ENCODE results near the gene MRTO4. TPM values are rescaled to one million over a fixed set of nuclear protein-coding genes. Genes with fewer than 3 reads are reported as not detected.

The MRTO4 gene
- total RNA-seq, 1 experiment from 2014 or later: 90.1 TPM

- peak overlapping the region; percentile 81 to 90 for H3K4me3 ChIP-seq (ENCODE audit: low read depth in 2 of 2, low read length in 2 of 2)
- in situ Hi-C loops (cut with HindIII; ENCODE audit: low pct_unique_long_range_greater_than_20kb, low sequenced_read_pairs): no loop called here
- no peaks in the 10 kb centered on the region for H3K9me3 ChIP-seq (ENCODE audit: control insufficient read depth, insufficient read depth, low read depth, low read length)
- intact Hi-C loops (cut with micrococcal nuclease; ENCODE audit: unreplicated experiment): no loop called here
- TF ChIP-seq SIN3A (IDR thresholded peaks at IDR 0.05; ENCODE audit: borderline replicate concordance, insufficient read depth, low read depth, low read length): 0 out of 2 replicates have a peak, but pooled peaks have one; percentile 5
- no peak for TF ChIP-seq REST (IDR thresholded peaks at IDR 0.05; ENCODE audit: insufficient read depth in 1 of 2, low read depth in 2 of 2, low read length in 1 of 2)
- POLR2A ChIA-PET: interaction anchor here (0.6 kb wide), 1 partner anchor 45 kb away, joined by 7 read pairs; no protein-coding TSS in a partner anchor
- no peak for DNase-seq (ENCODE audit: low read depth, low spot score)
- no peak; the same call in 1 of the 2 replicates for ATAC-seq
- BruUV-seq (replicated peaks): TSS peak; percentile 89
- no peaks in the 10 kb centered on the region for H3K27me3 ChIP-seq (ENCODE audit: control insufficient read depth, insufficient read depth, low read length)
- H3K27ac ChIP-seq (ENCODE audit: low read length): peak overlapping the region; percentile 98
- peaks cover 21% of the 10 kb centered on the region for H3K36me3 ChIP-seq (ENCODE audit: control insufficient read depth, insufficient read depth, low read length)
- peaks cover 25% of the 10 kb centered on the region for H3K4me1 ChIP-seq (ENCODE audit: control insufficient read depth, insufficient read depth, low read length)
- CTCF ChIA-PET: no interaction called here
Observed at GRCh38 chr1:19210772-19211549, 40.6 kb upstream of the MRTO4 start.

DNA sequence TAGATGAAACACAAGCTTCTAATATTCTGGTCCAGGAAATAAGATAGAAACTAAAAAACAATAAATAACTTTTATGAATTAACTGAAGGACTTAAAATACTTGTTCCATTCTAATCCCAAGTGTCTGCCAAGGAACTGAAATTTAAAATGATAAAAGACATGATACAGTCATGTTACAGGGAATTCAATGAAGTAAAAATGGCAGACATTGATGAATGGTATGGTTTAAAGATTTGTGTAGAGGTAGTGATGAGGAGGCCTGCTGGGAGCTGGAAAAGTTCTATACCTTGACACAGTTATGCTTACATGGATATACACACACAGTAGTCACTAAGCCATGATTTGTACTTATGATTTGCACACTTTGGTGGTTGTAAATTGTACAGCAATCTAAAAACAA, 39.4 kb upstream of the MRTO4 start:
- Histone ChIP-seq H3K9me3 (ENCODE audit: control insufficient read depth, insufficient read depth, low read depth, low read length) (no peaks in the 10 kb centered on the region), H3K36me3 (ENCODE audit: control insufficient read depth, insufficient read depth, low read length) (peaks cover 27% of the 10 kb centered on the region), H3K4me1 (ENCODE audit: control insufficient read depth, insufficient read depth, low read length) (peaks cover 25% of the 10 kb centered on the region), H3K27ac (ENCODE audit: low read length) (peak overlapping the region; percentile 32; the same call in 1 of the 2 replicates), H3K27me3 (ENCODE audit: control insufficient read depth, insufficient read depth, low read length) (no peaks in the 10 kb centered on the region), H3K4me3 (ENCODE audit: low read depth in 2 of 2, low read length in 2 of 2) (no peak overlapping the region)
- TF ChIP-seq POLR2AphosphoS5 (IDR thresholded peaks at IDR 0.05; ENCODE audit: low read depth, low read length) (no peak), REST (IDR thresholded peaks at IDR 0.05; ENCODE audit: insufficient read depth in 1 of 2, low read depth in 2 of 2, low read length in 1 of 2) (no peak), CTCF (IDR thresholded peaks at IDR 0.05) (no peak), SIN3A (IDR thresholded peaks at IDR 0.05; ENCODE audit: borderline replicate concordance, insufficient read depth, low read depth, low read length) (no peak), TCF7L2 (IDR thresholded peaks at IDR 0.05; ENCODE audit: low read depth, low read length) (no peak)
- ChIA-PET POLR2A (no interaction called here), CTCF (no interaction called here)
- BruUV-seq (replicated peaks): no TSS peak
- ATAC-seq: no peak
- intact Hi-C loops (cut with micrococcal nuclease; ENCODE audit: unreplicated experiment) (no loop called here), in situ Hi-C loops (cut with HindIII; ENCODE audit: low pct_unique_long_range_greater_than_20kb, low sequenced_read_pairs) (no loop called here)
- no peak for DNase-seq (ENCODE audit: low read depth, low spot score)
